DLD1 (cell line): ENCODE results near the gene OTP.
"Not testable (repeated sequence)": the region's sequence is repeated elsewhere in the genome, so short reads cannot be mapped to it uniquely, and the experiment has no call there.

Experiments
- in situ Hi-C: cut with HindIII; loops from 2 replicates; pipeline ENCODE4 v1.10.0; 2017; ENCODE audit warnings: low sequenced_read_pairs

Gene OTP

DNA sequence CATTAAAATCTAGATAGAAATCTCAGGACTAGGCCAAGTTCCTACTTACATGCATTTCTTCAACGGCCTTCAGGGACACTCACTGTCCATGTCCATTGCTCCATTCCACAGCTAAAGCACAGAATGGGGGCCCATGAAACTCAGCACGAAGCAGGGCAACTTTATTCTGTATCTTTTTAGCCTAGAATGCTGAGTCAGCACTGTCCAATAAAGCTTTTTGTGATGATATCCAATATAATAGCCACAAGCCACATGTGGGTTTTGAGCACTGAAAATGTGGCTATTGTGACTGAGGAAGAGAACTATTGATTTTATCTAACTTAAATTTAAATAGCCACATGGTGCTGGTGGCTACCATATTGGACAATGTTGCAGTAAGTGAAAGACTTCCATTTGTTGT, 21.6 kb downstream of the OTP start:
- in situ Hi-C loops, result no loop called here

GRCh38 chr5:77608927-77609326, 29.6 kb downstream of the OTP start:
- in situ Hi-C loops, result not testable (repeated sequence)

- in situ Hi-C loops, result no loop called here
Measured at GRCh38 chr5:77607324-77607723, 31.2 kb downstream of the OTP start.

DNA sequence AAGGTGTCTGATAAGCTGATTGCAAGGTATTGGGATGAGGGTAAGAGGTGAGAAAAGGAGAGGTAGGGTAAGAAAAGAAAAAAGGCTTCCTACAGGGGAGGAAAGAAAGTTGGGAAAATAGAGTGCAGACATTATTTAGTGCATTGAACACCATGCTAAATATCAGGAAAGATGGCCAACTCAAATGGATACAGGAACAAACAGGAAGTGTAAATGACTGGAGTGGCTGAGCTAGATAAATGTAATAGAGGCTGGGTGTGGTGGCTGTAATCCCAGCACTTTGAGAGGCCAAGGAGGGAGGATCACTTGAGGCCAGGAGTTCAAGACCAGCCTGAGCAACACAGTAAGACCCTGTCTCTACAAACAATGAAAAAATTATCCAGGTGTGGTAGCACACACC, 32.2 kb downstream of the OTP start:
- in situ Hi-C loops, result no loop called here

DNA sequence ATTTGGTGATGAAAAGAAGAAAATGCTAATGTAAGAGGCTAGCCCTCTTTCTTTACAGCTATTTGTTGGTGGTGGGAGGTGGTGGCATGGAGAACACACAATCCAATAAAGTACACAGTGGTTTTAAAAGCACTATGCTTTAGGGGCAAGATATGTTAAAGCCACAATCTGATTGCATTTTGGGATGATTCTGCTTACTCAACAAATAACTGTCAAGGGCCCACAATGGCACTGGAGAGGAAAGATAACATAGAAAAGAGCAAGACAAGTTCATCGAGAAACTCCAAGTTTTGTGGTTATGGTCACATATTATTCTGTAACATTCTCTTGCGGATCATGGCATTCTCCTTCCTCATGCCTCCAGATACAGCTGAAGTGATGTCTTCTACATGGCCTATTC, 38.8 kb downstream of the OTP start:
- in situ Hi-C loops, result no loop called here

DNA sequence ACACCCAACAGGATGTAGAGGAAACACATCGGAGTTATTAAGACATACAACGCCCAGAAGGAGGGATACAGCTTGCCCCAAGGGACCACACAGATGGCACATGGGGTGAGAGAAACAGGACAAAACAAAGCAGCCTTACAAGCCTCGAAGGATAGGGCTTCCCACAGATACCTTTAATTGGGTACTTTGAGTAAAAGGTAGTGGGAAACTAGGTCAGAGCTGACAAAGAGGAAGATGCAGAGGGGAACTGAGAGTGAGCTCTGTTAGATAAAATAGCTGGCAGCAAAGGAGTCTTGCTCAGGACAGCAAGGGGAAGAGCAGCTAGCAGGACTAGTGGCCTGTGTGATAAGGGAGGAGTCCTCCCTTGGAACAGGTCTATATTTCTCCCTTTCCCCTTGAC, 48.2 kb downstream of the OTP start:
- in situ Hi-C loops, result no loop called here

GRCh38 chr5:77588175-77588574, 50.3 kb downstream of the OTP start:
- in situ Hi-C loops, result no loop called here

DNA sequence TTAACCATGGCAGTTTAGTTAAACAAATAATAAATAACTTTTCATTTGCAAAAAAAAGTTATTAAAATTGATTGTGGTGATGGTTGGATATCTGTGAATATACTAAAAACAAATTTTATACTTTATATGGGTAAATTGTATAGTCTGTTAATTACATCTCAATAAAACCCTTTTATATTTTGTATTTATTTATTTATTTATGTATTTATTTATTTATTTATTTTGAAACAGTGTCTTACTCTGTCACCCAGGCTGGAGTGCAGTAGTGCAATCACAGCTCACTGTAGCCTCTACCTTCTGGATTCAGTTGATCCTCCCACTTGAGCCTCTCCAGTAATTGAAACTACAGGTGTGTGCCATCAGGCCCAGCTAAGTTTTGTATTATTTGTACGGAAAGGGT, 52.4 kb downstream of the OTP start:
- in situ Hi-C loops, result no loop called here

GRCh38 chr5:77582143-77582542, 56.4 kb downstream of the OTP start:
- in situ Hi-C loops, result not testable (repeated sequence)
